Measurements from ENCODE around the gene L3MBTL2. TPM values are rescaled to one million over a fixed set of nuclear protein-coding genes. Genes with fewer than 3 reads are reported as not detected.

The L3MBTL2 gene
- total and polyA plus RNA-seq, 2 experiments from 2014 or later, result 12.1 to 20.1 TPM

DNA sequence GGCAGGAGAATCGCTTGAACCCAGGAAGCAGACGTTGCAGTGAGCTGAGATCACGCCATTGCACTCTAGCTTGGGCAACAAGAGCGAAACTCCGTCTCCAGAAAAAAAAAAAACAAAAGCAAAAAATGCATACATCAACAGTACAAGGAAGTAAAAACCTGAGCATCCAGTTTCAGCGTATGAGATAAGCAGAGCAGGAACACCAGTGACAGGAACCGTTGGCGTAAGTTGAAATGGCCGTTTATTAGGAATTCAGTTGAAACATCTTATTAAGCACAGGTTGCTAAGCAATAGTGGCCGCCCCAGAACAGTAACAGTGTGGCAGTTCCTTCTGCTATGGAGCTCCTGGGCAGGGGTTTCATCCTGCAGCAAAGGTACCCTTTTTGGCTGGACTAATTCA, 4.0 kb upstream of the L3MBTL2 start:
- Histone ChIP-seq H2AFZ (no peak overlapping the region), H3K9me3 (ENCODE audit: low read depth) (no peaks in the 10 kb centered on the region), H3K79me2 (peaks cover 6% of the 10 kb centered on the region), H3K36me3 (replicated peaks; ENCODE audit: insufficient read depth, low read depth) (no peaks in the 10 kb centered on the region), H3K4me3 (no peak overlapping the region), H3K27me3 (peaks cover 9% of the 10 kb centered on the region), H3K9me2 (replicated peaks; ENCODE audit: insufficient read depth) (no peaks in the 10 kb centered on the region), H3K4me1 (ENCODE audit: insufficient read depth) (peaks cover 11% of the 10 kb centered on the region), H3K4me2 (no peak overlapping the region), H4K20me1 (ENCODE audit: insufficient read depth, poor library complexity, severe bottlenecking) (no peaks in the 10 kb centered on the region), H3K27ac (no peak overlapping the region)
- 81% methylated on average over 10 of the region's 10 CpGs for WGBS (ENCODE audit: low lambda C conversion rate, missing lambda C conversion rate)
- TF ChIP-seq EZH2phosphoT487 (IDR thresholded peaks at IDR 0.05; ENCODE audit: low read depth, severe bottlenecking, unreplicated experiment) (no peak), EZH2 (IDR thresholded peaks at IDR 0.05; ENCODE audit: borderline replicate concordance) (no peak)
- TF ChIP-seq, protein P1, sequence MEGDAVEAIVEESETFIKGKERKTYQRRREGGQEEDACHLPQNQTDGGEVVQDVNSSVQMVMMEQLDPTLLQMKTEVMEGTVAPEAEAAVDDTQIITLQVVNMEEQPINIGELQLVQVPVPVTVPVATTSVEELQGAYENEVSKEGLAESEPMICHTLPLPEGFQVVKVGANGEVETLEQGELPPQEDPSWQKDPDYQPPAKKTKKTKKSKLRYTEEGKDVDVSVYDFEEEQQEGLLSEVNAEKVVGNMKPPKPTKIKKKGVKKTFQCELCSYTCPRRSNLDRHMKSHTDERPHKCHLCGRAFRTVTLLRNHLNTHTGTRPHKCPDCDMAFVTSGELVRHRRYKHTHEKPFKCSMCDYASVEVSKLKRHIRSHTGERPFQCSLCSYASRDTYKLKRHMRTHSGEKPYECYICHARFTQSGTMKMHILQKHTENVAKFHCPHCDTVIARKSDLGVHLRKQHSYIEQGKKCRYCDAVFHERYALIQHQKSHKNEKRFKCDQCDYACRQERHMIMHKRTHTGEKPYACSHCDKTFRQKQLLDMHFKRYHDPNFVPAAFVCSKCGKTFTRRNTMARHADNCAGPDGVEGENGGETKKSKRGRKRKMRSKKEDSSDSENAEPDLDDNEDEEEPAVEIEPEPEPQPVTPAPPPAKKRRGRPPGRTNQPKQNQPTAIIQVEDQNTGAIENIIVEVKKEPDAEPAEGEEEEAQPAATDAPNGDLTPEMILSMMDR (IDR thresholded peaks at IDR 0.05; ENCODE audit: poor library complexity), result no peak
- peak; percentile 35 for DNase-seq (ENCODE audit: low spot score)

DNA sequence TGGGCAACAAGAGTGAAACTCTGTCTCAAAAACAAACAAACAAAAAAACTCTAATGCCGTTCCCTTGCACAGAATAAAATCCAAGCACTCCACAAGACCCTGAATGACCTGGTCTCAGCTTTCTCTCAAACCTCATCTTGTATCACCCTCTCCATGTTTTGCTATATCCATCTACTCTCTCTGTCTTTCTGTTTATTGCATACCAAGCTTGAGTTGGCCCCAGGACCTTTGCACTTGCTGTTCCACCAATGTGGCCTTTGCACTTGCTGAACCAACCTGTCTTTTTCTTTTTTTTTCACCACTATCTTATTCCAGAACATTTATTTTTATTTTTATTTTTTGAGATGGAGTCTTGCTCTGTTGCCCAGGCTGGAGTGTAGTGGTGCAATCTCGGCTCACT, 2.0 kb upstream of the L3MBTL2 start:
- no peaks in the 10 kb centered on the region for H4K20me1 ChIP-seq (ENCODE audit: insufficient read depth, poor library complexity, severe bottlenecking)
- DNase-seq (ENCODE audit: low spot score), result no peak
- H2AFZ ChIP-seq, result no peak overlapping the region
- no peak overlapping the region for H3K27ac ChIP-seq
- no peaks in the 10 kb centered on the region for H3K9me3 ChIP-seq (ENCODE audit: low read depth)
- TF ChIP-seq EZH2 (IDR thresholded peaks at IDR 0.05; ENCODE audit: borderline replicate concordance), result no peak
- no peak for TF ChIP-seq EZH2phosphoT487 (IDR thresholded peaks at IDR 0.05; ENCODE audit: low read depth, severe bottlenecking, unreplicated experiment)
- TF ChIP-seq, protein P1 (IDR thresholded peaks at IDR 0.05; ENCODE audit: poor library complexity), result no peak
- 91% methylated on average over 2 of the region's 2 CpGs for WGBS (ENCODE audit: low lambda C conversion rate, missing lambda C conversion rate)
- no peak overlapping the region for H3K4me2 ChIP-seq
- peaks cover 8% of the 10 kb centered on the region for H3K4me1 ChIP-seq (ENCODE audit: insufficient read depth)
- no peak overlapping the region for H3K4me3 ChIP-seq
- H3K36me3 ChIP-seq (replicated peaks; ENCODE audit: insufficient read depth, low read depth), result no peaks in the 10 kb centered on the region
- no peaks in the 10 kb centered on the region for H3K9me2 ChIP-seq (replicated peaks; ENCODE audit: insufficient read depth)
- H3K79me2 ChIP-seq, result peaks cover 19% of the 10 kb centered on the region
- peaks cover 9% of the 10 kb centered on the region for H3K27me3 ChIP-seq

- 79% methylated on average over 6 of the region's 6 CpGs for WGBS (ENCODE audit: low lambda C conversion rate, missing lambda C conversion rate)
These were observed 1.0 kb upstream of the L3MBTL2 start for GRCh38 chr22:41204066-41204465.

More at GRCh38 chr22:41204066-41204465, 1.0 kb upstream of the L3MBTL2 start:
- Histone ChIP-seq H3K4me2 (no peak overlapping the region), H3K4me1 (ENCODE audit: insufficient read depth) (peaks cover 4% of the 10 kb centered on the region), H3K27me3 (peaks cover 3% of the 10 kb centered on the region), H4K20me1 (ENCODE audit: insufficient read depth, poor library complexity, severe bottlenecking) (no peaks in the 10 kb centered on the region), H3K79me2 (peaks cover 23% of the 10 kb centered on the region), H2AFZ (no peak overlapping the region), H3K27ac (no peak overlapping the region), H3K4me3 (no peak overlapping the region), H3K36me3 (replicated peaks; ENCODE audit: insufficient read depth, low read depth) (no peaks in the 10 kb centered on the region), H3K9me3 (ENCODE audit: low read depth) (no peaks in the 10 kb centered on the region), H3K9me2 (replicated peaks; ENCODE audit: insufficient read depth) (no peaks in the 10 kb centered on the region)
- TF ChIP-seq EZH2phosphoT487 (IDR thresholded peaks at IDR 0.05; ENCODE audit: low read depth, severe bottlenecking, unreplicated experiment), result no peak
- TF ChIP-seq EZH2 (IDR thresholded peaks at IDR 0.05; ENCODE audit: borderline replicate concordance), result no peak
- TF ChIP-seq, protein P1 (IDR thresholded peaks at IDR 0.05; ENCODE audit: poor library complexity), result no peak
- no peak for DNase-seq (ENCODE audit: low spot score)
